GM12878 (cell line): ENCODE data around the gene PAPPA. TPM values are rescaled to one million over a fixed set of nuclear protein-coding genes. Genes with fewer than 3 reads are reported as not detected.

ENCODE experiments used
- ATAC-seq: fragments of 200-7000 bp; cut with Tn5 transposase; 3 replicates; pipeline ENCODE4 v1.9.1; 2020; ENCODE audit warnings: mild to moderate bottlenecking, moderate library complexity
- BruUV-seq: library from RNA; stranded (reverse); fragments of 400-500 nt; replicated peaks from 2 replicates; lab custom pipeline; 2021; lab: Mats Ljungman, UMichigan
- CTCF ChIA-PET: fragments of 300-600 bp; sonication (Branson Sonifier 250); formaldehyde crosslinking; extraction: SDS; loops from one replicate; lab custom pipeline; 2021; ENCODE audit warnings: inconsistent platforms; lab: Yijun Ruan, JAX
- POLR2A ChIA-PET: fragments of 350-600 bp; formaldehyde crosslinking; extraction: SDS; loops from one replicate; lab custom pipeline; 2021; ENCODE audit warnings: inconsistent platforms; lab: Charles Lee
- RAD21 ChIA-PET: fragments of 300-600 bp; sonication (Branson Sonifier 250); formaldehyde crosslinking; loops from one replicate; lab custom pipeline; 2023; ENCODE audit warnings: antibody characterized with exemption; ENCODE audit not compliant: unreplicated experiment; lab: Charles Lee
- SMC1A ChIA-PET: fragments of 300-600 bp; sonication (Branson Sonifier 250); formaldehyde crosslinking; loops from one replicate; lab custom pipeline; 2023; ENCODE audit not compliant: unreplicated experiment, uncharacterized antibody; lab: Charles Lee
- DNase-seq: peaks from one replicate; pipeline ENCODE4 v3.0.0-alpha.2; 2011; ENCODE audit warnings: low read depth, low spot score
- FAIRE-seq: peaks from 3 replicates; lab custom pipeline; 2011; peaks lifted over from hg19 to GRCh38; lab: Jason Lieb, UNC
- H2AFZ ChIP-seq: 2 replicates; pipeline ENCODE4 v1.6.0; 2011; ENCODE audit warnings: low read depth, low read length, control low read depth; ENCODE audit not compliant: control insufficient read depth
- H3K27ac ChIP-seq: 2 replicates; pipeline ENCODE4 v1.5.1; 2011; ENCODE audit warnings: control low read depth; ENCODE audit not compliant: control insufficient read depth, insufficient read depth
- H3K27me3 ChIP-seq, 2 experiments: replicated peaks in 1 of 2; 2 replicates each; pipeline versions ENCODE4 v1.6.0 to v1.6.1; 2011; ENCODE audit warnings: low read length in 1 of 2; ENCODE audit not compliant: control insufficient read depth in 2 of 2, insufficient read depth in 2 of 2
- H3K36me3 ChIP-seq, 2 experiments: 2 replicates each; pipeline ENCODE4 v1.5.1; 2011; ENCODE audit warnings: low read length in 1 of 2; ENCODE audit not compliant: control insufficient read depth in 2 of 2, insufficient read depth in 2 of 2
- H3K4me1 ChIP-seq: 2 replicates; pipeline ENCODE4 v1.6.1; 2011; ENCODE audit warnings: mild to moderate bottlenecking, low read length, moderate library complexity, mixed read lengths; ENCODE audit not compliant: control insufficient read depth, insufficient read depth
- H3K4me2 ChIP-seq: 2 replicates; pipeline ENCODE4 v1.6.0; 2011; ENCODE audit warnings: control low read depth; ENCODE audit not compliant: control insufficient read depth, insufficient read depth
- H3K4me3 ChIP-seq: fragments of 200-600 bp; sonication (generic); 2 replicates; pipeline ENCODE4 v1.5.1; 2016
- H3K79me2 ChIP-seq: 2 replicates; pipeline ENCODE4 v1.6.0; 2011; ENCODE audit warnings: low read length; ENCODE audit not compliant: control insufficient read depth, insufficient read depth
- H3K9ac ChIP-seq: 2 replicates; pipeline ENCODE4 v1.8.0; 2011; ENCODE audit warnings: low read length, control low read depth, mixed read lengths; ENCODE audit not compliant: control insufficient read depth, insufficient read depth
- H3K9me3 ChIP-seq: replicated peaks from 3 replicates; pipeline ENCODE4 v1.5.1; 2011; ENCODE audit warnings: mild to moderate bottlenecking, low read length; ENCODE audit not compliant: control insufficient read depth, insufficient read depth
- H4K20me1 ChIP-seq: 2 replicates; pipeline ENCODE4 v1.6.0; 2011; ENCODE audit not compliant: control insufficient read depth, insufficient read depth
- BRCA1 ChIP-seq: IDR thresholded peaks from 2 replicates; pipeline ENCODE4 v1.6.1; 2011; ENCODE audit warnings: low read depth, low read length, improper control_type of control experiment
- CEBPB ChIP-seq, 2 experiments: fragments of 150-350 bp in 1 of 2; IDR thresholded peaks; 2 replicates each; pipeline ENCODE4 v1.6.1; 2012 to 2014; ENCODE audit warnings: low read depth in 2 of 2, low read length in 2 of 2, borderline replicate concordance in 1 of 2, inconsistent platforms in 1 of 2
- DPF2 ChIP-seq: fragments of 450-650 bp; IDR thresholded peaks from 2 replicates; pipeline ENCODE4 v1.6.1; 2017; ENCODE audit warnings: mild to moderate bottlenecking
- FOXK2 ChIP-seq: fragments of 450-650 bp; IDR thresholded peaks from 2 replicates; pipeline ENCODE4 v1.6.1; 2017; ENCODE audit warnings: mild to moderate bottlenecking, moderate library complexity
- NR2F1 ChIP-seq: fragments of 450-650 bp; conservative IDR thresholded peaks from 2 replicates; pipeline ENCODE4 v1.6.1; 2017; ENCODE audit warnings: mild to moderate bottlenecking
- NRF1 ChIP-seq: conservative IDR thresholded peaks from 2 replicates; pipeline ENCODE4 v1.6.1; 2011; ENCODE audit warnings: mild to moderate bottlenecking, low read depth, low read length, improper control_type of control experiment
- PML ChIP-seq: IDR thresholded peaks from 2 replicates; pipeline ENCODE4 v1.6.1; 2012; ENCODE audit warnings: low read length, inconsistent platforms
- POU2F2 ChIP-seq: IDR thresholded peaks from 3 replicates; pipeline ENCODE4 v1.6.1; 2011; ENCODE audit warnings: low read depth, mild to moderate bottlenecking, low read length, borderline replicate concordance
- SMARCA5 ChIP-seq: fragments of 450-650 bp; IDR thresholded peaks from 2 replicates; pipeline ENCODE4 v1.6.1; 2017; ENCODE audit warnings: mild to moderate bottlenecking
- ZNF384 ChIP-seq: IDR thresholded peaks from 2 replicates; pipeline ENCODE4 v1.6.1; 2012; ENCODE audit warnings: low read depth, mild to moderate bottlenecking, low read length, improper control_type of control experiment, borderline replicate concordance
- WGBS: methylation state at CpG from one replicate; pipeline ENCODE4 v1.1.6; 2016; ENCODE audit warnings: low lambda C conversion rate; ENCODE audit not compliant: insufficient replicate concordance, insufficient coverage; ENCODE audit errors: missing lambda C conversion rate; 5-methylcytosine and 5-hydroxymethylcytosine counted together
- in situ Hi-C: fragments of 300-500 bp; cut with MboI; formaldehyde crosslinking; loops from 9 replicates; pipeline ENCODE4 v1.14.3; 2018; ENCODE audit warnings: mixed read lengths
- intact Hi-C: fragments of 100-400 bp; cut with micrococcal nuclease; formaldehyde crosslinking; loops from one replicate; pipeline ENCODE4 v1.14.2; 2022; ENCODE audit not compliant: unreplicated experiment
- polyA plus RNA-seq, 11 experiments: library from polyadenylated mRNA; depleted of rRNA in 4 of 11; unstranded in 6 of 11; stranded (reverse) in 5 of 11; fragments of >200 nt; fragmentation: Nextera tagmentation in 4 of 11; fragmentation: Illumina TruSeq in 1 of 11; extraction: Ambion mirVana in 4 of 11; extraction: Trizol in 1 of 11; gene quantifications; 1 replicate in 1 of 11; 2 replicates in 10 of 11; pipeline versions ENCODE4 v1.2.1 to v1.2.3, GENCODE V29; 2011 to 2016; ENCODE audit warnings: inconsistent platforms in 2 of 11, missing spikeins in 2 of 11, low read depth in 1 of 11
- total RNA-seq, 4 experiments: library from RNA; depleted of rRNA in 3 of 4; stranded (reverse); fragments of >200 nt in 3 of 4; fragmentation: Illumina TruSeq in 1 of 4; extraction: Trizol in 1 of 4; gene quantifications; 2 replicates each; pipeline versions ENCODE4 v1.2.1 to v1.2.3, GENCODE V29; 2013 to 2021
- TF ChIP-seq, protein P1 (sequence below): fragments of 450-650 bp; IDR thresholded peaks from 2 replicates; pipeline ENCODE4 v1.6.1; 2016; ENCODE audit warnings: mild to moderate bottlenecking, moderate library complexity, borderline replicate concordance
- TF ChIP-seq, protein P2 (sequence below): fragments of 450-650 bp; IDR thresholded peaks from 2 replicates; pipeline ENCODE4 v1.6.1; 2017; ENCODE audit warnings: mild to moderate bottlenecking, moderate library complexity
- TF ChIP-seq, protein P3 (sequence below): fragments of 450-650 bp; IDR thresholded peaks from 2 replicates; pipeline ENCODE4 v1.6.1; 2014; ENCODE audit warnings: mild to moderate bottlenecking
- TF ChIP-seq, protein P4 (sequence below): IDR thresholded peaks from 2 replicates; pipeline ENCODE4 v1.6.1; 2011; ENCODE audit warnings: borderline replicate concordance, low read depth, mild to moderate bottlenecking, moderate library complexity, mixed read lengths, low read length; ENCODE audit not compliant: insufficient read depth; ENCODE audit errors: extremely low read length

The PAPPA gene
- total and polyA plus RNA-seq, 10 of the 15 experiments (the other 5 are each of a cell fraction or from before 2014, with no cell fraction given), result under 0.01 to 0.19 (median 0.02) TPM; not detected in 4

DNA sequence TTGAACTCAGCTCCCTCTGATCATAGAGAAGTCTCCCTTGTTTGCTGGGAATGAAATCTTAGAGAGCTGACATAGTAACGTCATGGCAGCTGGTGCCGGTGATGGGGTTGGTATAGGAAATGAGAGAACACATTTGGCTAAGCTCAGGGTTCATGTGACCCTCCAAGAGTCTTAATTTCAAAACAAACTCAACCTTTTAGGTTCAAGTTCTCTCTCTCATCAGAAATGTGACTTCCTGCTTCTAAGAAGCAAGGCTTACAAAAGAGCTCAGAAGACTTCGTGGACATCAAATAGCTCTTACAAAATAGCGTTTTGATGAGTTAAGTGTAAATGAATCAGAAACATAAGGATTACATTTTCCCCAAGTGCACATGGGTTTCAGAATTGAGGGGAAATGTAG lies 97.3 kb downstream of the PAPPA start:
- intact Hi-C loops (no loop called here), in situ Hi-C loops (no loop called here)
- DNase-seq (no peak), FAIRE-seq (no peak), ATAC-seq (no peak)
- Histone ChIP-seq H3K9me3 (no peaks in the 10 kb centered on the region), H3K36me3 (no peaks in the 10 kb centered on the region), H3K9ac (no peak overlapping the region), H3K27ac (no peak overlapping the region), H3K79me2 (no peaks in the 10 kb centered on the region), H4K20me1 (no peaks in the 10 kb centered on the region), H2AFZ (no peak overlapping the region), H3K4me1 (no peaks in the 10 kb centered on the region), H3K27me3 (no peaks in the 10 kb centered on the region), H3K4me3 (no peak overlapping the region), H3K4me2 (no peak overlapping the region)
- WGBS, result 48% methylated on average over 4 of the region's 4 CpGs
- ChIA-PET POLR2A (no interaction called here), CTCF (interaction anchor here (1.9 kb wide), 1 partner anchor 10 kb away, joined by 4 read pairs; no protein-coding TSS in a partner anchor), SMC1A (no interaction called here), RAD21 (no interaction called here)
- no TSS peak for BruUV-seq
- no peak for TF ChIP-seq PML
- TF ChIP-seq DPF2, result no peak
- TF ChIP-seq SMARCA5, result no peak
- no peak for TF ChIP-seq BRCA1
- TF ChIP-seq CEBPB (IDR thresholded peaks at IDR 0.05; ENCODE audit: borderline replicate concordance in 1 of 2, low read depth in 2 of 2, low read length in 2 of 2), result no peak
- no peak for TF ChIP-seq FOXK2
- TF ChIP-seq, protein P1, sequence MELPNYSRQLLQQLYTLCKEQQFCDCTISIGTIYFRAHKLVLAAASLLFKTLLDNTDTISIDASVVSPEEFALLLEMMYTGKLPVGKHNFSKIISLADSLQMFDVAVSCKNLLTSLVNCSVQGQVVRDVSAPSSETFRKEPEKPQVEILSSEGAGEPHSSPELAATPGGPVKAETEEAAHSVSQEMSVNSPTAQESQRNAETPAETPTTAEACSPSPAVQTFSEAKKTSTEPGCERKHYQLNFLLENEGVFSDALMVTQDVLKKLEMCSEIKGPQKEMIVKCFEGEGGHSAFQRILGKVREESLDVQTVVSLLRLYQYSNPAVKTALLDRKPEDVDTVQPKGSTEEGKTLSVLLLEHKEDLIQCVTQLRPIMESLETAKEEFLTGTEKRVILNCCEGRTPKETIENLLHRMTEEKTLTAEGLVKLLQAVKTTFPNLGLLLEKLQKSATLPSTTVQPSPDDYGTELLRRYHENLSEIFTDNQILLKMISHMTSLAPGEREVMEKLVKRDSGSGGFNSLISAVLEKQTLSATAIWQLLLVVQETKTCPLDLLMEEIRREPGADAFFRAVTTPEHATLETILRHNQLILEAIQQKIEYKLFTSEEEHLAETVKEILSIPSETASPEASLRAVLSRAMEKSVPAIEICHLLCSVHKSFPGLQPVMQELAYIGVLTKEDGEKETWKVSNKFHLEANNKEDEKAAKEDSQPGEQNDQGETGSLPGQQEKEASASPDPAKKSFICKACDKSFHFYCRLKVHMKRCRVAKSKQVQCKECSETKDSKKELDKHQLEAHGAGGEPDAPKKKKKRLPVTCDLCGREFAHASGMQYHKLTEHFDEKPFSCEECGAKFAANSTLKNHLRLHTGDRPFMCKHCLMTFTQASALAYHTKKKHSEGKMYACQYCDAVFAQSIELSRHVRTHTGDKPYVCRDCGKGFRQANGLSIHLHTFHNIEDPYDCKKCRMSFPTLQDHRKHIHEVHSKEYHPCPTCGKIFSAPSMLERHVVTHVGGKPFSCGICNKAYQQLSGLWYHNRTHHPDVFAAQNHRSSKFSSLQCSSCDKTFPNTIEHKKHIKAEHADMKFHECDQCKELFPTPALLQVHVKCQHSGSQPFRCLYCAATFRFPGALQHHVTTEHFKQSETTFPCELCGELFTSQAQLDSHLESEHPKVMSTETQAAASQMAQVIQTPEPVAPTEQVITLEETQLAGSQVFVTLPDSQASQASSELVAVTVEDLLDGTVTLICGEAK, result no peak
- TF ChIP-seq POU2F2, result no peak
- TF ChIP-seq, protein P2, sequence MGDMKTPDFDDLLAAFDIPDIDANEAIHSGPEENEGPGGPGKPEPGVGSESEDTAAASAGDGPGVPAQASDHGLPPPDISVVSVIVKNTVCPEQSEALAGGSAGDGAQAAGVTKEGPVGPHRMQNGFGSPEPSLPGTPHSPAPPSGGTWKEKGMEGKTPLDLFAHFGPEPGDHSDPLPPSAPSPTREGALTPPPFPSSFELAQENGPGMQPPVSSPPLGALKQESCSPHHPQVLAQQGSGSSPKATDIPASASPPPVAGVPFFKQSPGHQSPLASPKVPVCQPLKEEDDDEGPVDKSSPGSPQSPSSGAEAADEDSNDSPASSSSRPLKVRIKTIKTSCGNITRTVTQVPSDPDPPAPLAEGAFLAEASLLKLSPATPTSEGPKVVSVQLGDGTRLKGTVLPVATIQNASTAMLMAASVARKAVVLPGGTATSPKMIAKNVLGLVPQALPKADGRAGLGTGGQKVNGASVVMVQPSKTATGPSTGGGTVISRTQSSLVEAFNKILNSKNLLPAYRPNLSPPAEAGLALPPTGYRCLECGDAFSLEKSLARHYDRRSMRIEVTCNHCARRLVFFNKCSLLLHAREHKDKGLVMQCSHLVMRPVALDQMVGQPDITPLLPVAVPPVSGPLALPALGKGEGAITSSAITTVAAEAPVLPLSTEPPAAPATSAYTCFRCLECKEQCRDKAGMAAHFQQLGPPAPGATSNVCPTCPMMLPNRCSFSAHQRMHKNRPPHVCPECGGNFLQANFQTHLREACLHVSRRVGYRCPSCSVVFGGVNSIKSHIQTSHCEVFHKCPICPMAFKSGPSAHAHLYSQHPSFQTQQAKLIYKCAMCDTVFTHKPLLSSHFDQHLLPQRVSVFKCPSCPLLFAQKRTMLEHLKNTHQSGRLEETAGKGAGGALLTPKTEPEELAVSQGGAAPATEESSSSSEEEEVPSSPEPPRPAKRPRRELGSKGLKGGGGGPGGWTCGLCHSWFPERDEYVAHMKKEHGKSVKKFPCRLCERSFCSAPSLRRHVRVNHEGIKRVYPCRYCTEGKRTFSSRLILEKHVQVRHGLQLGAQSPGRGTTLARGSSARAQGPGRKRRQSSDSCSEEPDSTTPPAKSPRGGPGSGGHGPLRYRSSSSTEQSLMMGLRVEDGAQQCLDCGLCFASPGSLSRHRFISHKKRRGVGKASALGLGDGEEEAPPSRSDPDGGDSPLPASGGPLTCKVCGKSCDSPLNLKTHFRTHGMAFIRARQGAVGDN, result no peak
- TF ChIP-seq, protein P3, sequence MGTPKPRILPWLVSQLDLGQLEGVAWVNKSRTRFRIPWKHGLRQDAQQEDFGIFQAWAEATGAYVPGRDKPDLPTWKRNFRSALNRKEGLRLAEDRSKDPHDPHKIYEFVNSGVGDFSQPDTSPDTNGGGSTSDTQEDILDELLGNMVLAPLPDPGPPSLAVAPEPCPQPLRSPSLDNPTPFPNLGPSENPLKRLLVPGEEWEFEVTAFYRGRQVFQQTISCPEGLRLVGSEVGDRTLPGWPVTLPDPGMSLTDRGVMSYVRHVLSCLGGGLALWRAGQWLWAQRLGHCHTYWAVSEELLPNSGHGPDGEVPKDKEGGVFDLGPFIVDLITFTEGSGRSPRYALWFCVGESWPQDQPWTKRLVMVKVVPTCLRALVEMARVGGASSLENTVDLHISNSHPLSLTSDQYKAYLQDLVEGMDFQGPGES, result no peak
- TF ChIP-seq, protein P4, sequence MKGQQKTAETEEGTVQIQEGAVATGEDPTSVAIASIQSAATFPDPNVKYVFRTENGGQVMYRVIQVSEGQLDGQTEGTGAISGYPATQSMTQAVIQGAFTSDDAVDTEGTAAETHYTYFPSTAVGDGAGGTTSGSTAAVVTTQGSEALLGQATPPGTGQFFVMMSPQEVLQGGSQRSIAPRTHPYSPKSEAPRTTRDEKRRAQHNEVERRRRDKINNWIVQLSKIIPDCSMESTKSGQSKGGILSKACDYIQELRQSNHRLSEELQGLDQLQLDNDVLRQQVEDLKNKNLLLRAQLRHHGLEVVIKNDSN, result no peak
- TF ChIP-seq NRF1, result no peak
- no peak for TF ChIP-seq NR2F1
- no peak for TF ChIP-seq ZNF384
